ENCODE measurements around the gene RMND5A.

The RMND5A gene

DNA sequence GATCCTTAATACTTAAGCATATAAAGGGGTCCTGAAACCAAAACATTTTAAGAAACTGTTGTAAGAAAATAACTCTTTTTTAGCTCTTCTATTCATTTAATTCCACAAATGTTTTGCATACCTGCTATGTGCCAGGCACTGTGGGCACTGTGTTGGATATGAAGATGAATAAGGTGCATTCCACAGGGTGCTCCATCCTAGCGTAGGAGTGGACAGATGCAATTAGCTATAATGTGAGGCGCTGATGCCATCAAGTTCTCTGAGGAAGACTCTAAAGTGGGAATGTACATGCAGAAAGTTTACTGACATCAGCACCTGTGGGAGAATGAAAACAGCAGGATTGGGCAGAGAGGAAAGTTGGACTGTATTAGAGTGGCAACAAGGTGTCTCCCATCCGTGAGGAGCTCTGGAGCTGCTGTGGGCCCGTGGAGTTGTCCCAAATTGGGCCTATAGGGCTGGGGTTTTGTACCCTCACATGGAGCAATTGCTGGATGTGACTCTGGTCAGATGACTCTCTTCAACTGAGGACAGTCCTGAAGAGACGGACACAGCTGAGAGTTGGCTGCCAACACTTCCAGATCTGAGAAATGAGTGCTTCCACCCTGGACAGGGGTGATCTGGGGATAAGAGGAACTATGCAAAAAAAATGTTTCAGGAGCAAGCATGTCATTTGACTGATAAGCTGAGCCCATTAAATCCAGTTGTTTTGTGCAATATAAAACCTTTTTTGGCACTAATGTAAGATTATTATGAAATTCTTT is 48.3 kb downstream of the RMND5A start:
- no peak for DNase-seq

DNA sequence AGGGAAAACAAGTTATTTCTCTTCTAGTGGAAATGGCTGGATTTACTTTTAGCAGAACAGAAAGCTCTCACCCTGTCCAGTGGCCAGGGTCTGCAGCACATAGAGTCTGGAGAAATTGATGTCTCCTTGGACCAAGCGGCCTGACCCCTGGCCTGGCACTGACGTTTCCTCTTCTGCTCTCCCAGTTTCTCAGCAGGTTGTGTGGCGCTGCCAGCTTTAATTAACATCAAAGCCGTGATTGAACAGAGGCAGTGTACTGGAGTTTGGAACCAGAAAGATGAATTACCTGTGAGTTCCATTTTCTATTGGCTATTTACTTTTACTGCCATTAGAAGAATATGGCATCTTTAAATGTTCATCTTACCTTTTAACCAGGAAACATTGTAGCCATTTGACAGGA is 49.7 kb downstream of the RMND5A start:
- no peak for DNase-seq

DNA sequence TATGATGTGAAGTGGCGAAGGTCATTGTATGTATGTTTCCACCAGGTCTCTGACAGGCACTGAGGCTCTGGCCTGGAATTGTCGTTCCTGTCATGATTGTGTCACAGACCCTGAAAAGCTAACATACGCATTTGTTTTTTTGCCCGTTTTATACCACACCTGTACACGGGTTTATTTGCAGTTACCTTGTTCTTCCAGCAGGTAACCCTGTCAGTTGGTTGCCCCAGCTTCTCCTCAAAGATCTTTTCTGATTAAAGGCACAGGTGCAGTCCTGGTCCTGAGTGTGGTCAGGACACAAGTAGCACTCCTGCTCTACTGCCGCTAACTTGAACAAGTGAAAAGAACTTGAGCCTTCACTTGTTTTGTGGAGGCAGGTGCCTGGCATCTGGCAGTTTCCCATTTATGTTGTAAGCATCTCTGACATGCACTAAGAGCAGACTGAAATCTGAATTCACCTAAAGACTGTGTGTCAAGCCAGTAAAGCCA is 50.8 kb downstream of the RMND5A start:
- DNase-seq = no peak

DNA sequence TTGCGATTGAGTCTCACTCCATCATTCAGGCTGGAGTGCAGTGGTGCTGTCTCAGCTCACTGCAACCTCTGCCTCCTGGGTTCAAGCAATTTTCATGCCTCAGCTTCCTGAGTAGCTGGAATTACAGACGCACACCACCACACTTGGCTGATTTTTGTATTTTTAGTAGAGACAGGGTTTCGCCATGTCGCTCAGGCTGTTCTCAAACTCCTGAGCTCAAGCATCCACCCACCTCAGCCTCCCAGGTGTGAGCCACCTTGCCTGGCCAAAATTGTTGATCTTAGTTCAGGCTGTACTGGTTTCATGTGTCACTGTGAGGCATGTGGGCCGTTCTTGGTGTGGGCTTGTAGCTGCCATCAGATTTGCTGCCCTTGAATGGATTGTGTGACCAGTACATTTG is 52.5 kb downstream of the RMND5A start:
- no peak for DNase-seq

DNA sequence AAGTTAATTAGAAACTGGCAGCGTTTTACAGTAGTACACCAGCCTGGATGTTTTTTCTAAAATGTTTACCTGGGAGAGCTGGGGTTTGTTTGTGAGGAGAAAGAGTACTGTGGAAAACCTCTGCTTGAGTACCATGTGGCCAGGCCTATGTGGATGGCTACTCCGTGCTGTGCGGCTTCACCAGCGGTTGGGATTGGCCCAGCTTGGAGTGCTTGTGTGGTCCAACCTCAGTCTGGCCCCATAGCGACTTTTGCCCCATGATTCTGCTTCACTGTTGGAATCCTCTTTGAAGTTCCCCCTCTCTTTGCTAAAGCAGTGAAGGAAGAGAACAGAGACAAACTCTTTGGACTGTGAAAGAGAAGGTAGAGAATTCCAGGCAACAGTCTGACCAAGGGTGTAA is 54.8 kb downstream of the RMND5A start:
- no peak for DNase-seq

DNA sequence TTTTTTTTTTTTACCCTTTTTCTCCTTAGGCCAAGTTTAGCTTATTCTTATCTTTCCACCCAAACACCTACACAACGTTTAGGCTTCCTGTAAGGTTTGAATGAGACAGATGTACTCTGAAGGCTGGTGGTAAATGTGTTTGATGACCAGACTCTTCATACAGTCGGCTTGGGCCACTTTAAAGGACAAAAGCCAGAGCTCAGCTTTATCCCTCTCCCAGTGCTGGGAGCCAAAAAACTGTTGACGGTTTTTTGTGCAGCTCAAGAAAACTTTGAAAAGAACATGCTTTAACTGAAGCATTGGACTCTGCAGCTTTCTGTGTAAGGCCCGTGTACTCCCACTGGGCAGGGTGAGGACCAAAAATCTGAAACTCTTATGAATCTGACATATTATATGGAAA is 55.2 kb downstream of the RMND5A start:
- no peak for DNase-seq

DNA sequence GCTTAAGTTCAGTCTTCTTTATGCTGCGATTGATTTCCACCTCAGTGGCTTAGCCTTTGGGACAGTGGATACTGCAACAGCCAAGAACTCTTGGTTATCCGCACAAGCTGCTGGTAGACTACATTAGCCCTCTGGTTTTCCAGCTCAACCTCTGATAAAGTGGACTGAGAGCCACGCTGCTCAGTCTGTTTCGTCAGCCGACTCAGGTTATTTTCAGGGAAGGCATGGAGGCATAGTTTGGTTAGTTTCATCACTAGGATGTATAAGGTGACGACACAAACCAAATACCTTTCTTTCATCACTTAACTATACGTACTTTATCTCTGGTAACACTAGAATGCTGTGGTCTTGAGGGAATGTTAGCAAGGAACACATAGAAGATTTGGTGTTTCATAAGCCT is 56.4 kb downstream of the RMND5A start:
- DNase-seq = no peak

DNA sequence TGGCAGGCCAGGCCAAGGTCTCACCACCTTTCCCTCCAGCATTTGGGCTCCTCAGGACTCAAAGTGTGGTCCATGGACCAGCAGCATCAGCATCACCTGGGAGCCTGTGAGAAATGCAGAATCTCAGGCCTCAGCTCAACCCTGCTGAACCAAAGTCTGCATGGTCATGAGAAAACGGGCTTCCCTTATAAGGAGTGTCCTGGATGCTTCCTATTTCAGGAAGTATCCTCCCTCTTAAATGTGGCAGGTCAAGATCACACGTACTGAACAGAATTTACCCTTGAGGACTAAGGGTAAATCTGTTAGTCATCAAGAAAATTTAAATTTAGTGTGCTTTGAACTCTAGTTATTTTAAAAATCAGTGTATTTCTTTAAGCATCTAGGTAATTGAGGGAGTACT is 58.9 kb downstream of the RMND5A start:
- no peak for DNase-seq

DNA sequence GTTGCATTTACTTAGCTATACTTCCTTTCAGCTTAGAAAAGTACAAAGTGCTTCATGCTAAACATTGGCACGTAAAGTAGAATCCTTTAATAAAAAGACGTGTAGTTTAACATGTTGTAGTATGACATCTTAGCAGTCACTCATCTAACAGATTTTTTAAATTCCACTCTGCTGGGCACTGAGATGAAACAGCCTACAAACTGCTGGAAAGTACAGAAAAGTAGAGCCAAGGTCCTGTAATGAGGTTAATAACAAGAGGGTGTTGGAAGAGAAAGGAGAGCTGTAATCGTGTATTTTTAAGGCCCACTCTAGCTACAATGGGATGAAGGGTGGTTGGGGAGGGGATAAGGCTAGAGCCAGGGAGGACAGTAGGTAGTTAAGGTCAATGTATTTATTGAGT is 59.9 kb downstream of the RMND5A start:
- no peak for DNase-seq

DNA sequence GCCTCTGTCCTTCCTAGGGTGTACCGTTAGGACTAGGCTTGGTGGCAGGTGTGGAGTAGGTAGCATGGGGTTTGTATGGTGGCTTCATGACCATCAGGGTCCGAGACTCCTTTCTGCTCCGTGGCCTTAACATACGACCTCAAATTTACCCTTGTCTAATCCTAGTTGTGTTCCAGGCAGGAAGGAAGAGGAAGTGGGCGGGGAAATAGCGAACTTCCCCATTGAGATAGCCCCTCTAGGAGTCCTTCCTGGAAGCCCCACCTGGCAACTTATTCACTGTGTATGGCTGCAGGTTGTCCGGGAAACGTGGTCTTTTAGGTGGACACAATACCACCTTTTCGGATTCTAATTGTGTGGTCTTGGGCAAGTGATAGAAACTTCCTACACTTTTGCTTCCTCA is 61.3 kb downstream of the RMND5A start:
- DNase-seq = no peak

DNA sequence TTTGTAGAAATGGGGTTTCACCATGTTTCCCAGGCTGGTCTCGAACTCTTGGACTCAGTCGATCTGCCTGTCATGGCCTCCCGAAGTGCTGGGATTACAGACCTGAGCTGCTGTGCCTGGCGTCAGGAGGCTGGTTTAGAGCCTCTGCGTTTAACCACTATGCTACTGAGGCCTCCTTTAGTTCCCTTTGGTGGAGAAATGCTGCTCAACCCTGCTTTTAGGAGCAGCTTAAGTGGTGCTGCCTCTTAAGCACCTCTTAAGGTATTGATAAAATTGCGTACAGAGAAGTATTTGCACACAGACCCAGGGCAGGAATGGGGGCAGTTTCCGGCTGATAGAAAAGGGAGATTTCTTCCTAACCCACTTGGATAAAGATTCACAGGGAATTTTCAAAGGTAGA is 62.7 kb downstream of the RMND5A start:
- no peak for DNase-seq

DNA sequence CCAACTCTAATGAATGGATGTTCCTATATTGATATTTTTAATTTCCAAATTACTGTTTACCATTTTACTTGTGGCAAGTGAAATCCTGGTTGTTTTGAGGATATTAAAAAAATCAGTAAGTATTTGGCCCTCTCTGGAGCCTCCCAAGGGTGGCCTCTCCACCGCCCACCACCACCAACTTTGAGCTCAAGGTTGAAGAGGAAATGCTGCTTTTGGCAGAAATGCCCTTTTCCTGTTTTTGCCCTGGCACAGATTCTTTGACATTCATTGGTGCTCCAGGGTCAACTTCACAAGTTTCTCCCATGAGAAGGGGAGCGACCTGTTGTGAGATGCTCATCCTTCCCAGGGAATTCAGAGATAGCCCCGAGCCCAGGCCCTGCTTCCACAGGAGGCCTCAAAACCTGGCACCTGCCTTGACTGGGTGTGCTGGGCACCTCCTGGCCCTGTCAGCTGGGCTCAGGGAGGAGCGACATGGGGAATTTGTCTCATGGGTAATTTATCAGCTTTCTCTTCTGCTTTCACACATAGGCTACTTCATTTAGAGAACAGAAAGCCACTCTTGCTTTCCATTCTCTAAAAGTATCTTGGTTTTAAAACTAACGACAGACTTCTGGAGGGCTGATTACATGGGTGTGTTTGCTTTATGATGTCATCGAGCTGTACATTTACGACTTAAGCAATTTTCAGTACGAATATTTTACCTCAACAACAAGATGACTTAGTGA is 63.7 kb downstream of the RMND5A start:
- DNase-seq = no peak

DNA sequence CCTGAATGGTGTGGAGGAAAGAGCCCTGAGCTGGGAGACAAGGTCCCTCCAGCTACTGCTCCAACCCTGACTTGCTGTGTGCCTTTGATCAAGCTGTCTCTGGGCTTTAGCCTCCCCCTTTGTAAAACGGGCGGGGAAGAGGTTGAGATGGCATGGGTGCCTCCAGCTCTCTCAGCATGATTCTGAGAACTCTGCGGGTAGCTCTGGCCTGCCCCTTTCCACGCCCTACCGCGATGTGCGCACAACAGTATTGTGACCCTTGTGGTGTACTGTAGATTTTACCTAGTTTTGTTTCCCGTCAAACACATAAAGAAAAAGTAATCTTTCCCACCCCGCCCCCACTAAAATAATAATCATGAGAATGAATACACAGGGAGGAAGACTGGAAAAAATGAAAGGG is 65.4 kb downstream of the RMND5A start:
- DNase-seq = no peak

DNA sequence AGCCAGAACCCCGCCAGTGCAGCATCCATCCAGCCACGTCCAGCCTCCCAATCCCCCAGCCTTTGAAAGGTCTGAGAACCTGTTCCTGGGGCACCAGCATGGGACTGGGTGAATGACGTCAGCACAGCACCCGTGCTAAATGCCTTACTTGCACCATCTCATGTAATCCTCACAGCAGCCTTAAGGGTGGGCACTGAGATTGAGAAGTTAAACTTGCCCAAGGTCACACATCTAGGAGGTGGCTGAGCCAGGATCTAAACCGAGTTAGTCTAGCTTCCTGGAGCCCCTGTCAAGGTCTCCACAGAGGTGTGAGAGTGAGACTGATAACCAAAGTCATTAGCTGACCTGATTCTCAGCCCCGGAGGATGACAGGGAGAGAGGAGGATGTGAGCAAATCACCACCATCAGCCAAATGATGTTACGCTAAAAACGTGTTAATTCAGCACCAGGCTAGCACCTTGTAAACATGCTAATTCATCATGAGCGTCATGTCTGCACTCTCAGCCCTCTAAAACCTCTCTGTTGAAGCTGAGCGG is 66.0 kb downstream of the RMND5A start:
- DNase-seq = no peak

DNA sequence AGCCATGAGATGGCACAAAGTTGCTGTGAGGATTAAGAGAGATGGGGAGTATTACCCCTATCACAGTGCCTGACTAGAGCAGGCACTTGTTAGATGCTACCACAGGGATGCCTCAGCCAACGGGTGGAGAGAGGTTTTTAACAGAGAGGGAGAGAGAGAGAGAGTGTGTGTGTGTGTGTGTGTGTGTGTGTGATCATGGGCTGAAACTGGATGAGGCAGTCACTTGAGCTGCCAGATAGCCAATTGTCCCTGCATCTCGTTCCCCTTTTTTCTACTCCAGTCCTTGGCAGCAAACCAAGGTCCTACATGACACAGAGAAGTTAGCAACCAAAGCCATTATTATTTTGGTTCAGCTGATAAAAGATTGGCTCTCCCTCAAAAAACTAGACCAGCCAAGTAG is 67.6 kb downstream of the RMND5A start:
- DNase-seq = no peak

DNA sequence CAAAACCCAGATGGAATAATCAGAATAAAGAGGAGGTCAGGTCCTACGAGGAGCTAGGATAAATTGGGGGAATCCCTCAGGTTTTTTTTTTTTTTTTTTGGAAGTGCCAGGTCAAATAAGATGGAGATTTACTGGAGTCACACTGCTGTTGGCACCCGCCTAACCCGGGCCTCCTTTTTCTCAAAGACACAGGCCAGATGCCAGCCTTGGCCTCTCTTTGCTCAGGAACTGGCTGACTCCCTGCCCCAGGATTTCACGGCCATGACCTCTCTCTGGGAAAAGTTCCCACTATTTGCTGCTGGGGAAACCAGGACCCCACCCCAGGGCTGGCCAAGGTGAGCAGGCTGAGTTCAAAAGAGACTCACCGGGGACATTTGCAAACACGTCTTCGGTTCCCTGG is 68.1 kb downstream of the RMND5A start:
- DNase-seq = no peak

DNA sequence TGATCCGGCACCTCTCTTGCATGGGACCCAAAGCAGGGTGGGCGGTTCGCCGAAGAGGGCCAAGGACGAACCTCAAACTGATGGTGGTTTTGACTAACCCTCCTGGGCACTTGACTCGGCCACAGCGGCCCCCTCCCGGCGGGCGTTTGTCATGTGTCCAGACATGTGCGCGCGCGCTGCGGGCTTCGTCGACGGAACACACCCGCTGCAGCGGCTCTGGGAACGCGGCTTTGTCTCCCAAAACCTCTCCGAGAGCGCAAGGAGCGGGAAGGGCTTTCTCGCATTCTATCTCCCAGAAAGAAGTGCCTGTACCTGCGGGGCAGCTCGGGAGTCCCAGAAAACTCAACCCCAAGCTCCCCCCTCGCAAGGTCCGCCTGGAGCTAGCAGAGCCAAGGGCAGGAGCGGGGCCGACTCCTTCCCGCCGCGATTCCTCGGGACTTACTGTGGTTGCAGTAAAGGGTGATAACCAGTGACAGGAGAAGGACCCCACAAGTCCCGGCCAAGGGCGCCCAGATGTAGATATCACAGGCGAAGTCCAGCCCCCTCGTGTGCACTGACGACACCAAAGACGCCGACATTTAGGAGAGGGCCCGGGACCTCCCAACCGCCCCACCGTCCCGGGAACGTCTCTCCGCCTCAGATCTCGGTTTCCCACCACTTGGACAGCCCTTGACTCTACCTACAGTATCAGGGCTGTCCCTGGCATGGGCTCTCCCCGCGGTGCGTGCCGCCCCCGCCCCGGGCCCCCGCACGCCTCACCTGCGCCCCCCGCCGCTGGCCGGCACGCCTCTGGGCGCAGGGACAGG is 69.0 kb downstream of the RMND5A start:
- no peak for DNase-seq

DNA sequence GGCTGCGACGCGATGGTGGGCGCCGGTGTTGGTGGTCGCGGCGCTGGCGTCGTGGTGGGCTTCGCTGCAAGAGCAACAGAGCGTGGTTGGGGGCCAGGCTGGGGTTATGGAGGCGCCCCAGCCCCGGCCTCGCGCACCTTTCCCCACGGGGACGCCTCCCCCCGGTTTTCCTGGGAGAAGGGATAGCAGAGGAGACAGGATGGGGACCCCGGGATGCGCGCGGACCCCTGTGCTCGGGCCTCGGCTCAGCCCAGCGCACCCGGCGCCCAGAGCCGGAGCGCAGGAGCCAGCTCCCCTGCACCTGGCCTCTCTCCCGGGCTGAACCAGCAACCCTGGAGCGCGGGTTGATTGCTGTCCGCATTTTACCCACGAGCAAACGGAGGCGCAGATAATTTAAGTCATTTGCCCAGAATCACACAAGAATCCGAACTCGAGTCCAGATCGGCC is 69.6 kb downstream of the RMND5A start:
- DNase-seq = no peak

DNA sequence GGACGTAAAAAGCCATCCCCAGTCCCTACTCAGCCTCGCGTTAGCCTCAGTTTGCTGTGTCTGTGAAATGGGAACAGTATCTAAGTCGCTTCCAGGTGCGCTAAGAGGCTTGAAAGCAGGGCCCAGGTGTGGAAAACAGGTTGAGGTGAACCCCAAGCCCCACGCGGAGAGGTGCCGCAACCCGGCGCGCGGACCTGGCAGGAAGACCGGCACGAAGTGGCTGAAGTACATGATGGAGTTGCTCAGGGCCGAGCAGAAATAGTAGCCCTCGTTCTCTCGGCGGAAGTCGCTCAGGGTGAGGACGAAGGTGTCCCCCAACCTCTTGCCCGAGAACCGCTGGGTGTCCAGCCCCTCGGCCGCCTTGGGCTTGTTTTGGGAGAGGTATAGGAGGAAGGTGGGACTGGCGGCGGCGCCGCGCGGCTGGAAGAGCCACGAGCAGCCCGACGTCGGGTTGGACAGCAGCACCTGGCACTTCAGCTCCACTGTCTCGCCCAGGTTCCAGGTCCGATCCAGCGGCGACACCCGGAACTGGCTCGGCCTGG is 70.1 kb downstream of the RMND5A start:
- DNase-seq = no peak

DNA sequence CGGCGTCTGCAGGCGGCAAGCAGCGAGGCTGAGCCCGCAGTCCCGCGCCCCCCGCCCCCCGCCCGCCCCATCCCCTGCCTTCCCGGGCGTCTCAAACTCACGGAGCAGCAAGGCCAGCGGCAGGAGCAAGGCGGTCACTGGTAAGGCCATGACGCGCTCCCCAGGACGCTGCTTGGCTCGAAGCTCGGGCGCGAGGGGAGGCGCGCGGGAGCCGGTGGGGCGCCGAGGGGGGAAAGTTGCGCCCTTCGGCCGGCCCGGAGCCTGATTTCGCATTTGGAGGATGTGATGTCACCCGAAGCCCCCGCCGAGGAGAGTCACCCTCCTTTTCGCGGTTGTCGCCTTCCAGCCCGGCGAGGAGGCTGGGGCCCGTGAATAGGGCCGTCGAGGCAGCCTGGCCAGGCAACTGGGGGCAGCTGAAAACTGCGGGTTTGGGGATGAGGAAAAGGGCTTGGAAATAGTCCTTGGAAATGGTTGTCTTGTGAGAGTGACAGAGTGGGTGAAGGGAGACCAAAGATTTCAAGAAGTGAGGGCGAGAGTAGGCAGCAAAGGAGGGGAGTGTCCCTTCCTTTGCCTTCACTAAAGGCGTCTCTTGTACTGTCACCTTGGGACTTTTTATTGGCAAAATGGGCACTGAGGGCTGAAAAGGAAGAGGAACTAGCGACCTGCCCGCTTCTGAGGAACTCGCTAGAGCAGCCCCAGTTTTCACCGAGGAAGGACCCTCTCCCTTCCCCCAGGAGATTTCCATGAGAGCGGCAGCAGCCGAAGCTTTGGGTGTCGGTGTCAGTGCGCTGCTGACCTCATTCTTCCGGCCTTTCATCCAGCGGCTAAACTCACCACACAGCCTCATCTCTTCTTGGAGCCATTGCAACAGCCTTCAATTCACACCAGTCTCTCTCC is 70.8 kb downstream of the RMND5A start, which contains the start of gene CD8A:
TSS of gene CD8A (minus strand) at position 238 of the 897 bp plus-strand sequence. CDS start at position 150, 88 bp downstream.
- DNase-seq = peak in 1 of 5 donors; percentile 39

DNA sequence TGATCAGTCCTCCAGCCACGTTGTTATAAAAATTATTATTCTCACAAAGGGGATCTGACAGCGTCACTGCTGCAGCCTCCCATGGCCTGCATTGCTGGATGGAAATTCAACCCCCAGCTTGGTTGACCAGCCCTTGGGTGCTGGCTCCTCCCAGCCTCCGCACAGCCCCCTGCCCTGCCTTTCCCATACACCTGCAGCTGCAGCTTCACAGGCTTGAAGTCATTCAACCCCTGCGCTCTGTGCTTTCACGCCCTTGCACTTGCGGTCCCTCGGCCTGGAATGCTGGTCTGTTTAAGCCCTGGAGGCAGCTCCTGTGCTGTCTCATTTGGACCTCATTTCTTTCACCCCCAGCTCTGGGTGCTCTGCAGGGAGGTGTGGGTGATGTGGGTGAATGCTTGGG is 71.5 kb downstream of the RMND5A start:
- DNase-seq = no peak

DNA sequence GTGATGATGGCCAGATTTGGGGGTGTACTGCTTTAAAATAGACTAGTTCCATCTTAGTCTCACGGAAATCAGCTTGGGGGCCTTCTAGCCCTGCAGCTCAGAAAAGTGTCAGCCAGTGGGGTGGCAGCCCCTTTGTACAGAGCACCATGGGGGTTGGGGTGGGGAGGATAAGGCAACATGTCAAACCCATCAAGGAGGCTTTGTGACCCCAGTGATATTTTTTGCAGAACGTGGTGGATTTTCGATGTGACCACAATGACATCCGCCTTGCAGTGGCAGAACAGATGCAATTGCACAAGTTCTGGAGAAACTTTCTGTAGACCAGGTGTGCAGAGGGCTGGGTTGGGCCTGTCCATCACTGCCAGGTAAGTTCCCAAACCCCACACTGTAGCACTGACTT is 73.7 kb downstream of the RMND5A start:
- DNase-seq = no peak
